WERI-Rb-1 (cell line): Measurements from ENCODE around the gene ZSWIM7.

Experiments
- DNase-seq: peaks from one replicate; pipeline ENCODE4 v3.0.0-alpha.2; 2020
- H3K27ac ChIP-seq: fragments of 250-450 bp; sonication (Bioruptor Pico); 2 replicates; pipeline ENCODE4 v1.5.1; 2020; ENCODE audit warnings: mild to moderate bottlenecking, moderate library complexity
- H3K27me3 ChIP-seq: fragments of 250-450 bp; sonication (Bioruptor Pico); 2 replicates; pipeline ENCODE4 v1.5.1; 2021; ENCODE audit warnings: mild to moderate bottlenecking, low read depth, moderate library complexity; ENCODE audit not compliant: insufficient read depth, severe bottlenecking
- H3K36me3 ChIP-seq: fragments of 250-450 bp; sonication (Bioruptor Pico); 2 replicates; pipeline ENCODE4 v1.5.1; 2020; ENCODE audit warnings: mild to moderate bottlenecking, moderate library complexity
- H3K4me3 ChIP-seq: 2 replicates; pipeline ENCODE4 v1.5.1; 2011; ENCODE audit warnings: low read depth, mild to moderate bottlenecking, control low read depth, low read length
- H3K9me3 ChIP-seq: fragments of 250-450 bp; sonication (Bioruptor Pico); 2 replicates; pipeline ENCODE4 v1.5.1; 2021; ENCODE audit warnings: mild to moderate bottlenecking, moderate library complexity; ENCODE audit not compliant: severe bottlenecking
- CTCF ChIP-seq: IDR thresholded peaks from 2 replicates; pipeline ENCODE4 v1.5.1; 2011; ENCODE audit warnings: low read depth, mild to moderate bottlenecking, control low read depth, inconsistent platforms, low read length

Gene ZSWIM7

GRCh38 chr17:16025202-16025601 lies 25.7 kb upstream of the ZSWIM7 start:
- Histone ChIP-seq H3K9me3 (no peaks in the 10 kb centered on the region), H3K27me3 (no peaks in the 10 kb centered on the region), H3K4me3 (no peak overlapping the region), H3K27ac (no peak overlapping the region), H3K36me3 (peaks cover 91% of the 10 kb centered on the region)
- DNase-seq, result no peak
- TF ChIP-seq CTCF, result no peak

GRCh38 chr17:16023881-16024280 lies 24.4 kb upstream of the ZSWIM7 start:
- H3K27ac ChIP-seq, result no peak overlapping the region
- no peaks in the 10 kb centered on the region for H3K9me3 ChIP-seq
- no peak for TF ChIP-seq CTCF
- H3K4me3 ChIP-seq, result no peak overlapping the region
- DNase-seq, result no peak
- no peaks in the 10 kb centered on the region for H3K27me3 ChIP-seq
- H3K36me3 ChIP-seq, result peaks cover 85% of the 10 kb centered on the region

- peaks cover 70% of the 10 kb centered on the region for H3K36me3 ChIP-seq
- H3K27me3 ChIP-seq, result no peaks in the 10 kb centered on the region
- H3K27ac ChIP-seq, result no peak overlapping the region
- no peaks in the 10 kb centered on the region for H3K9me3 ChIP-seq
- H3K4me3 ChIP-seq, result no peak overlapping the region
- no peak for TF ChIP-seq CTCF
- no peak for DNase-seq
These were observed 19.8 kb upstream of the ZSWIM7 start for GRCh38 chr17:16019347-16019746.

- peak; percentile 58 for TF ChIP-seq CTCF
- Histone ChIP-seq H3K36me3 (peaks cover 72% of the 10 kb centered on the region), H3K4me3 (no peak overlapping the region), H3K27ac (no peak overlapping the region), H3K9me3 (no peaks in the 10 kb centered on the region), H3K27me3 (no peaks in the 10 kb centered on the region)
- DNase-seq, result no peak
These were observed 14.5 kb upstream of the ZSWIM7 start for GRCh38 chr17:16013943-16014407.

GRCh38 chr17:16007439-16007838 lies 7.9 kb upstream of the ZSWIM7 start:
- TF ChIP-seq CTCF, result no peak
- no peaks in the 10 kb centered on the region for H3K27me3 ChIP-seq
- H3K36me3 ChIP-seq, result peaks cover 90% of the 10 kb centered on the region
- no peak overlapping the region for H3K27ac ChIP-seq
- DNase-seq, result no peak
- H3K9me3 ChIP-seq, result no peaks in the 10 kb centered on the region
- no peak overlapping the region for H3K4me3 ChIP-seq

GRCh38 chr17:16005636-16006035 lies 6.1 kb upstream of the ZSWIM7 start:
- peaks cover 93% of the 10 kb centered on the region for H3K36me3 ChIP-seq
- TF ChIP-seq CTCF, result no peak

More at GRCh38 chr17:16005636-16006035, 6.1 kb upstream of the ZSWIM7 start:
- no peak overlapping the region for H3K27ac ChIP-seq
- H3K4me3 ChIP-seq, result no peak overlapping the region
- H3K9me3 ChIP-seq, result no peaks in the 10 kb centered on the region
- H3K27me3 ChIP-seq, result no peaks in the 10 kb centered on the region
- no peak for DNase-seq
